DOHH2 (cell line): ENCODE data around the gene TBRG1.

Experiments used
- H3F3A ChIP-seq: fragments of 200-600 bp; sonication (generic), shearing (Covaris generic); 2 replicates; pipeline ENCODE4 v1.6.0; 2016; ENCODE audit warnings: antibody characterized with exemption, mild to moderate bottlenecking; ENCODE audit not compliant: control insufficient read depth, insufficient read depth
- H3K27ac ChIP-seq: fragments of 200-600 bp; sonication (generic); 2 replicates; pipeline ENCODE4 v1.5.1; 2014; ENCODE audit warnings: low read depth, mild to moderate bottlenecking, low read length, moderate library complexity
- H3K27me3 ChIP-seq: fragments of 200-600 bp; sonication (generic); 2 replicates; pipeline ENCODE4 v1.6.1; 2014; ENCODE audit warnings: mild to moderate bottlenecking, low read length, mixed read lengths; ENCODE audit not compliant: control insufficient read depth
- H3K36me3 ChIP-seq: fragments of 200-600 bp; sonication (generic); 2 replicates; pipeline ENCODE4 v1.6.1; 2014; ENCODE audit warnings: mild to moderate bottlenecking, low read length, moderate library complexity, mixed read lengths; ENCODE audit not compliant: control insufficient read depth
- H3K4me1 ChIP-seq: fragments of 200-600 bp; sonication (generic); 2 replicates; pipeline ENCODE4 v1.6.1; 2014; ENCODE audit warnings: mild to moderate bottlenecking, low read length, mixed read lengths; ENCODE audit not compliant: control insufficient read depth
- H3K4me2 ChIP-seq: fragments of 200-600 bp; sonication (generic); 2 replicates; pipeline ENCODE4 v1.6.0; 2014; ENCODE audit warnings: mild to moderate bottlenecking, low read length, moderate library complexity
- H3K4me3 ChIP-seq: fragments of 200-600 bp; sonication (generic); 2 replicates; pipeline ENCODE4 v1.5.1; 2014; ENCODE audit warnings: mild to moderate bottlenecking, low read length, mixed read lengths
- H3K79me2 ChIP-seq: fragments of 200-600 bp; sonication (generic); 2 replicates; pipeline ENCODE4 v1.6.1; 2014; ENCODE audit warnings: mild to moderate bottlenecking, low read length, mixed read lengths; ENCODE audit not compliant: control insufficient read depth
- H3K9me2 ChIP-seq: fragments of 200-600 bp; sonication (generic); replicated peaks from 2 replicates; pipeline ENCODE4 v1.6.1; 2014; ENCODE audit warnings: mild to moderate bottlenecking, low read length, mixed read lengths; ENCODE audit not compliant: control insufficient read depth
- H3K9me3 ChIP-seq: fragments of 200-600 bp; sonication (generic); 2 replicates; pipeline ENCODE4 v1.6.1; 2014; ENCODE audit warnings: antibody characterized with exemption, low read length, mixed read lengths; ENCODE audit not compliant: control insufficient read depth, insufficient read depth
- H4K20me1 ChIP-seq: fragments of 200-600 bp; sonication (generic); 2 replicates; pipeline ENCODE4 v1.6.0; 2014; ENCODE audit warnings: low read depth, mild to moderate bottlenecking, antibody characterized with exemption, low read length, moderate library complexity; ENCODE audit not compliant: control insufficient read depth, insufficient read depth
- EZH2phosphoT487 ChIP-seq: fragments of 200-600 bp; sonication (generic); IDR thresholded peaks from 2 replicates; pipeline ENCODE4 v1.6.1; 2017; ENCODE audit warnings: borderline replicate concordance, mild to moderate bottlenecking, antibody characterized with exemption, low read length, moderate library complexity, mixed read lengths
- TF ChIP-seq, protein P1 (sequence below): fragments of 200-600 bp; sonication (generic); IDR thresholded peaks from one replicate; pipeline ENCODE4 v1.5.1; 2014; ENCODE audit warnings: antibody characterized with exemption, mild to moderate bottlenecking, low read depth, low read length; ENCODE audit not compliant: poor library complexity, severe bottlenecking

The TBRG1 gene

DNA sequence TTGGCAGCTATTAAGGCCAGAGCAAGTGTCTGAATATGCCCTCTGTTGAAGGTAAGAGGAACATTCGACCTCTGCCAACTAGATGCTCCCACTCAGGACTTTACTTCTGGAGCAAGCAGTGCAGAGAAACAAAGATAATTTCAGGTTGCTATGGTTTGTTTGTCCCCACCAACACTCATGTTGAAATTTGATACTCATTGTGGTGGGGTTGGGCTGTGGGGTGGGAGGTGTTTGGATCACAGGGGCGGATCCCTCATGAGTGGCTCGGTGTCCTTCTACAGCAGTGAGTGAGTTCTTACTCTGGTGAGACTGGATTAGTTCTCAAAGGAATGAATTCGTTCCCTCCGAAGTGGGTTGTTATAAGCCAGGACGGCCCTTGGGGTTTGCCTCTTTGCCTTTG, 40.8 kb upstream of the TBRG1 start:
- Histone ChIP-seq H3K36me3 (no peaks in the 10 kb centered on the region), H3K27me3 (peaks cover 3% of the 10 kb centered on the region), H4K20me1 (no peaks in the 10 kb centered on the region), H3K4me2 (no peak overlapping the region), H3K9me3 (no peaks in the 10 kb centered on the region), H3K79me2 (no peaks in the 10 kb centered on the region), H3K27ac (no peak overlapping the region), H3K4me3 (no peak overlapping the region), H3F3A (no peaks in the 10 kb centered on the region), H3K4me1 (no peaks in the 10 kb centered on the region), H3K9me2 (no peaks in the 10 kb centered on the region)
- TF ChIP-seq, protein P1, sequence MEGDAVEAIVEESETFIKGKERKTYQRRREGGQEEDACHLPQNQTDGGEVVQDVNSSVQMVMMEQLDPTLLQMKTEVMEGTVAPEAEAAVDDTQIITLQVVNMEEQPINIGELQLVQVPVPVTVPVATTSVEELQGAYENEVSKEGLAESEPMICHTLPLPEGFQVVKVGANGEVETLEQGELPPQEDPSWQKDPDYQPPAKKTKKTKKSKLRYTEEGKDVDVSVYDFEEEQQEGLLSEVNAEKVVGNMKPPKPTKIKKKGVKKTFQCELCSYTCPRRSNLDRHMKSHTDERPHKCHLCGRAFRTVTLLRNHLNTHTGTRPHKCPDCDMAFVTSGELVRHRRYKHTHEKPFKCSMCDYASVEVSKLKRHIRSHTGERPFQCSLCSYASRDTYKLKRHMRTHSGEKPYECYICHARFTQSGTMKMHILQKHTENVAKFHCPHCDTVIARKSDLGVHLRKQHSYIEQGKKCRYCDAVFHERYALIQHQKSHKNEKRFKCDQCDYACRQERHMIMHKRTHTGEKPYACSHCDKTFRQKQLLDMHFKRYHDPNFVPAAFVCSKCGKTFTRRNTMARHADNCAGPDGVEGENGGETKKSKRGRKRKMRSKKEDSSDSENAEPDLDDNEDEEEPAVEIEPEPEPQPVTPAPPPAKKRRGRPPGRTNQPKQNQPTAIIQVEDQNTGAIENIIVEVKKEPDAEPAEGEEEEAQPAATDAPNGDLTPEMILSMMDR: no peak

DNA sequence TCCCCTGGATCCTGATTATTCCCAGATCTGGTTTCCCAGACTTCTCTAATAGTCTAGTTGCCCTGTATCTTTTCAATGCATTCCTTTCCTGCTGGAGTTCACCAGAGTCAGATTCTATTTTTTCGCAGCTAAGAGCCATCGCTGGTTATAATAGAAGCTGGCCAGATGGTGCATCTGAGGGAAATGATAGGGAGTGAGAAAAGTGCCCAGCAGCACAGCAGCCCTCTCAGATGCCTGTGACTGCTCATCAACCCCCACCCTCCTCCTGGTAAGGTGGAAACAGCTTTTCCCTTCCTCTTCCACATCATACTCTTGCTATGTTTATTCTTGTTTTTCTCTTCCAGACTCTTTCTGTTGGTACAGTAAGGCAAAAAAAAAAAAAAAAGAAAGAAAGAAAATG, 40.1 kb upstream of the TBRG1 start:
- Histone ChIP-seq H3K4me2 (no peak overlapping the region), H3K27me3 (peaks cover 3% of the 10 kb centered on the region), H3K9me2 (no peaks in the 10 kb centered on the region), H3K36me3 (no peaks in the 10 kb centered on the region), H3K4me1 (no peaks in the 10 kb centered on the region), H3K4me3 (no peak overlapping the region), H3K79me2 (no peaks in the 10 kb centered on the region), H3K27ac (no peak overlapping the region), H4K20me1 (no peaks in the 10 kb centered on the region), H3F3A (no peaks in the 10 kb centered on the region), H3K9me3 (no peaks in the 10 kb centered on the region)
- TF ChIP-seq, protein P1: no peak
- TF ChIP-seq EZH2phosphoT487: no peak

DNA sequence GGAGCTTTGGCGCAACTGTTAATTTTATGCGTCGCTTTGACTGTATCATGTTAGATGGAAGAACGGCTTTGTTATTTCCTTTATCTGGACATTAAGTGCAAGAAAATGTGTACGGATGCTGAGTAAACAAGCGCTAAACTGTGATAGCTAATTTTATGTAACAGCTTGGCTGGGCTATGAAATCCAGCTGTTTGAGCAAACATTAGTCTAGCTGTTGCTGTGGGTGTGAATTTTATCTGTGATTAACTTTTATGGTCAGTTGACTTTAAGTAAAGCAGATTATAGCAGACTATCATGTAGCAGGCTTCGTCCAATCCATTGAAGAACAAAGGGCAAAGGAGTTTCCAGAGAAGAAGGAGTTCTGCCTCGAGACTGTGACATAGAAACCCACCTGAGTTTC, 38.9 kb upstream of the TBRG1 start:
- H3K36me3 ChIP-seq: no peaks in the 10 kb centered on the region
- H3K79me2 ChIP-seq: no peaks in the 10 kb centered on the region
- H3K4me3 ChIP-seq: no peak overlapping the region
- H4K20me1 ChIP-seq: no peaks in the 10 kb centered on the region
- no peaks in the 10 kb centered on the region for H3F3A ChIP-seq
- no peaks in the 10 kb centered on the region for H3K9me2 ChIP-seq
- H3K27ac ChIP-seq: no peak overlapping the region
- H3K4me2 ChIP-seq: no peak overlapping the region
- H3K9me3 ChIP-seq: no peaks in the 10 kb centered on the region
- TF ChIP-seq, protein P1: no peak
- no peak for TF ChIP-seq EZH2phosphoT487
- no peaks in the 10 kb centered on the region; the same call in none of the 2 replicates for H3K27me3 ChIP-seq
- no peaks in the 10 kb centered on the region for H3K4me1 ChIP-seq
